Trophoblast cell (in vitro differentiated cells and primary cell): ENCODE measurements around the gene USF3.

Source experiments
- DNase-seq, 2 donors: peaks; one replicate each; pipeline ENCODE4 v3.0.0-alpha.2; 2016
- H2AFZ ChIP-seq: 2 replicates; pipeline ENCODE4 v1.6.1; 2013; ENCODE audit warnings: low read length, moderate library complexity, mild to moderate bottlenecking; ENCODE audit not compliant: insufficient read depth, poor library complexity
- H2AK5ac ChIP-seq: 2 replicates; pipeline ENCODE4 v1.6.1; 2013; ENCODE audit warnings: mild to moderate bottlenecking, low read length
- H2BK120ac ChIP-seq: 2 replicates; pipeline ENCODE4 v1.6.1; 2013; ENCODE audit warnings: low read length, mild to moderate bottlenecking, moderate library complexity; ENCODE audit not compliant: insufficient read depth, poor library complexity
- H2BK12ac ChIP-seq: 2 replicates; pipeline ENCODE4 v1.6.1; 2013; ENCODE audit warnings: mild to moderate bottlenecking, low read length, moderate library complexity
- H2BK5ac ChIP-seq: 2 replicates; pipeline ENCODE4 v1.6.1; 2013; ENCODE audit warnings: low read length, low read depth, moderate library complexity, mild to moderate bottlenecking; ENCODE audit not compliant: poor library complexity
- H3K14ac ChIP-seq: 2 replicates; pipeline ENCODE4 v1.6.1; 2013; ENCODE audit warnings: mild to moderate bottlenecking, low read length
- H3K18ac ChIP-seq: 2 replicates; pipeline ENCODE4 v1.6.1; 2013; ENCODE audit warnings: mild to moderate bottlenecking, low read length
- H3K23ac ChIP-seq: 2 replicates; pipeline ENCODE4 v1.6.1; 2013; ENCODE audit warnings: low read length
- H3K27ac ChIP-seq: 2 replicates; pipeline ENCODE4 v1.5.1; 2013; ENCODE audit warnings: low read depth, mild to moderate bottlenecking, inconsistent platforms, low read length, moderate library complexity
- H3K27me3 ChIP-seq: 2 replicates; pipeline ENCODE4 v1.6.1; 2013; ENCODE audit warnings: inconsistent platforms, mild to moderate bottlenecking, low read length, moderate library complexity; ENCODE audit not compliant: insufficient read depth
- H3K36me3 ChIP-seq, 2 experiments: 1 replicate in 1 of 2; 2 replicates in 1 of 2; pipeline ENCODE4 v1.6.1; 2013; ENCODE audit warnings: low read length in 2 of 2, mild to moderate bottlenecking in 2 of 2, moderate library complexity in 1 of 2; ENCODE audit not compliant: insufficient read depth in 2 of 2, control insufficient read depth in 1 of 2
- H3K4ac ChIP-seq: 2 replicates; pipeline ENCODE4 v1.6.1; 2013; ENCODE audit warnings: low read depth, mild to moderate bottlenecking, low read length, moderate library complexity
- H3K4me1 ChIP-seq, 2 experiments: 1 replicate in 1 of 2; 2 replicates in 1 of 2; pipeline ENCODE4 v1.6.1; 2013; ENCODE audit warnings: low read length in 2 of 2, mild to moderate bottlenecking in 2 of 2, moderate library complexity in 1 of 2; ENCODE audit not compliant: insufficient read depth in 2 of 2, control insufficient read depth in 1 of 2
- H3K4me2 ChIP-seq: 2 replicates; pipeline ENCODE4 v1.6.1; 2013; ENCODE audit warnings: inconsistent platforms, mild to moderate bottlenecking, low read length, moderate library complexity
- H3K4me3 ChIP-seq: 2 replicates; pipeline ENCODE4 v1.5.1; 2013; ENCODE audit warnings: mild to moderate bottlenecking, low read depth, low read length, inconsistent platforms
- H3K79me1 ChIP-seq: one replicate; pipeline ENCODE4 v1.6.1; 2013; ENCODE audit warnings: low read length
- H3K79me2 ChIP-seq: 2 replicates; pipeline ENCODE4 v1.6.1; 2013; ENCODE audit warnings: low read length, mild to moderate bottlenecking; ENCODE audit not compliant: control insufficient read depth, insufficient read depth, poor library complexity
- H3K9ac ChIP-seq: 2 replicates; pipeline ENCODE4 v1.6.1; 2013; ENCODE audit warnings: mild to moderate bottlenecking, low read length
- H3K9me3 ChIP-seq: 2 replicates; pipeline ENCODE4 v1.6.1; 2013; ENCODE audit warnings: low read depth, mild to moderate bottlenecking, control low read depth, inconsistent platforms, low read length; ENCODE audit not compliant: insufficient read depth
- H4K12ac ChIP-seq: 2 replicates; pipeline ENCODE4 v1.6.1; 2013; ENCODE audit warnings: low read depth, mild to moderate bottlenecking, low read length, moderate library complexity
- H4K8ac ChIP-seq: 2 replicates; pipeline ENCODE4 v1.6.1; 2013; ENCODE audit warnings: low read depth, mild to moderate bottlenecking, low read length, moderate library complexity
- H4K91ac ChIP-seq: one replicate; pipeline ENCODE4 v1.6.1; 2013; ENCODE audit warnings: low read depth, mild to moderate bottlenecking, low read length, moderate library complexity
- WGBS: extraction: QIAGEN DNeasy Blood & Tissue Kit; methylation state at CpG from one replicate; pipeline ENCODE4 v1.1.7; 2013; ENCODE audit warnings: missing lambda C conversion rate; ENCODE audit not compliant: insufficient read length, insufficient coverage; ENCODE audit errors: extremely low coverage; 5-methylcytosine and 5-hydroxymethylcytosine counted together

Gene USF3

DNA sequence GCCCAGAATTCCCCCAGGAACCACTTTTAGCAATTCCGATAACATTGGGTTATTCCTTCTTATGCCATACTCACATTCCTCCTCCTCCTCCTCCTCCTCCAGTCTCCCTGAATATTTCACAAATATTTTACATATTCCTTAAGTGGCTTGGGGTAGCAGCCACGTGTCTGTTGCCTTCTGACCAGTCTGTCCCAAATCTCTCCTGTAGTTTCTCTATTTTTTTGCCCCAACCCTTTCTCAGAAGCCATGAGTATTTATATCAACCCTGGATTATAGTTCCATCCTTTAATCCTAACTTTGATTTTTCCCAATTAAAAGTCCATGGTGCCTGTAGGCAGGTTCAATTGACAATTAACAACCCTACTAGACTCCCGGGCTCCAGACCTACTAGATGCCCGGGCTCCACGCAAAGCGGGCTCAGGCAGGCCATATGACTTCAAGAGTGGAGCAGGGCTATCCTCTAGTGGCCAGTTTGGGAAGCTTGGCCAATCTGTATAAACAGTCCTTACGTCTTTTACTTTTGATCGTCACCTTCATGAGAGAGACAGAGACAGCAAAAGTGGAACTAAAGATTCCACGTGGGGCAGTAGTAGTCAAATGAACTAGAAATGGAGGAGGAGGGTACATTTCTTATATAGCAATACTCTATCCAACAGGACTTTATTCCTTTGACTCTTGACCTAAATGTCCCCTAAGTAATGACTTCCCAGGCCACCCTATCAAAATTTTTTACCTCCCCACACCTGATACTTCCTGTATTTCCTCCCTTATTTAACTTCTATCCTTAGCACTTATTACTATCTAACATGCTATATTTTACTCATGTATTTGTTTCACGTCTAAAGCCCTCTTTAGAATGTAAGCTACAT lies 69.7 kb downstream of the USF3 start:
- no peaks in the 10 kb centered on the region for H3K79me1 ChIP-seq
- H3K18ac ChIP-seq: no peak overlapping the region
- no peak overlapping the region for H4K12ac ChIP-seq
- H3K4me2 ChIP-seq: no peak overlapping the region
- no peak overlapping the region for H2BK120ac ChIP-seq
- no peaks in the 10 kb centered on the region for H3K9me3 ChIP-seq
- H3K79me2 ChIP-seq: no peaks in the 10 kb centered on the region
- H3K9ac ChIP-seq: no peak overlapping the region
- H2BK12ac ChIP-seq: no peak overlapping the region
- peaks cover 6 to 7% of the 10 kb centered on the region in 2 experiments for H3K4me1 ChIP-seq
- H2BK5ac ChIP-seq: no peak overlapping the region
- H3K4me3 ChIP-seq: no peak overlapping the region
- no peak overlapping the region for H2AK5ac ChIP-seq
- H3K14ac ChIP-seq: no peak overlapping the region
- H3K27me3 ChIP-seq: no peaks in the 10 kb centered on the region
- no peak overlapping the region for H4K8ac ChIP-seq
- no peak overlapping the region for H3K4ac ChIP-seq
- H3K27ac ChIP-seq: no peak overlapping the region
- H3K23ac ChIP-seq: no peak overlapping the region
- peak; percentile 35 to 68 for DNase-seq
- no peak overlapping the region for H2AFZ ChIP-seq
- H3K36me3 ChIP-seq: no peaks in the 10 kb centered on the region
- H4K91ac ChIP-seq: no peak overlapping the region
- no CpG with 5 or more reads among the region's 10 CpGs for WGBS

- Histone ChIP-seq H3K4me2 (no peak overlapping the region), H4K91ac (no peak overlapping the region), H3K4ac (no peak overlapping the region), H2BK12ac (no peak overlapping the region), H3K14ac (no peak overlapping the region), H3K27ac (no peak overlapping the region), H3K4me3 (no peak overlapping the region), H3K18ac (no peak overlapping the region), H3K23ac (no peak overlapping the region), H3K9me3 (no peaks in the 10 kb centered on the region), H4K12ac (no peak overlapping the region), H4K8ac (no peak overlapping the region), H2AK5ac (no peak overlapping the region), H2BK120ac (no peak overlapping the region), H2AFZ (no peak overlapping the region), H3K9ac (peak overlapping the region; percentile 31), H3K36me3 (no peaks in the 10 kb centered on the region), H3K27me3 (no peaks in the 10 kb centered on the region), H3K79me1 (no peaks in the 10 kb centered on the region), H3K79me2 (no peaks in the 10 kb centered on the region), H2BK5ac (no peak overlapping the region), H3K4me1 (peaks cover 6 to 7% of the 10 kb centered on the region in 2 experiments)
- no peak for DNase-seq
- WGBS: no CpG with 5 or more reads among the region's 12 CpGs
Measured at GRCh38 chr3:113625834-113626233, 70.6 kb downstream of the USF3 start.

DNA sequence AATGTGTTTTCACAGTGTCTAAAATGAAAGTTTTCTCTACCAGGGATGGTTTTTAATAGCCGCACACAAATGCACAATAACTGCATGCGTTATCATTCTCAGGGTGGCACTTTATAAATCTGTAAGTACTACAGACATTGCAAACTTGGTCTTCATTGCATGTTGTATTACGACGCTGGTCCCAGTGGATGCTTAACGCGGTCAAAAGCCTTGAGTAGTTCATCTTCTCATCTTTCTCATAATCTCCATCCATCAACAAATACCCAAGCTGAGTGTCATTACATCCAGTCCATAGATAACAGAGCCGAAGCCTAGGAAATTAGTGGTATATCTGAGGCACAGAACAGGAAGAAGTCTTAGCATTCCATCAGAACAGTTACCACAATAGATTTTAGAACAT lies 72.6 kb downstream of the USF3 start:
- H3K4ac ChIP-seq: no peak overlapping the region
- H3K23ac ChIP-seq: no peak overlapping the region
- no peak overlapping the region for H3K14ac ChIP-seq
- H3K79me1 ChIP-seq: no peaks in the 10 kb centered on the region
- H3K9me3 ChIP-seq: no peaks in the 10 kb centered on the region
- no peak overlapping the region for H2BK5ac ChIP-seq
- no peak overlapping the region for H4K12ac ChIP-seq
- no peaks in the 10 kb centered on the region for H3K27me3 ChIP-seq
- H3K18ac ChIP-seq: no peak overlapping the region
- no peak overlapping the region for H3K9ac ChIP-seq
- H3K4me1 ChIP-seq: peaks cover 0 to 2% of the 10 kb centered on the region in 2 experiments
- H3K4me2 ChIP-seq: no peak overlapping the region
- H3K36me3 ChIP-seq: no peaks in the 10 kb centered on the region
- H2AFZ ChIP-seq: no peak overlapping the region
- H2BK120ac ChIP-seq: no peak overlapping the region
- WGBS: no CpG with 5 or more reads among the region's 7 CpGs
- no peak overlapping the region for H4K8ac ChIP-seq
- peak; percentile 9 to 60 for DNase-seq
- H2BK12ac ChIP-seq: no peak overlapping the region
- H3K27ac ChIP-seq: no peak overlapping the region
- no peak overlapping the region for H4K91ac ChIP-seq
- no peak overlapping the region for H3K4me3 ChIP-seq
- H2AK5ac ChIP-seq: no peak overlapping the region
- H3K79me2 ChIP-seq: no peaks in the 10 kb centered on the region

DNA sequence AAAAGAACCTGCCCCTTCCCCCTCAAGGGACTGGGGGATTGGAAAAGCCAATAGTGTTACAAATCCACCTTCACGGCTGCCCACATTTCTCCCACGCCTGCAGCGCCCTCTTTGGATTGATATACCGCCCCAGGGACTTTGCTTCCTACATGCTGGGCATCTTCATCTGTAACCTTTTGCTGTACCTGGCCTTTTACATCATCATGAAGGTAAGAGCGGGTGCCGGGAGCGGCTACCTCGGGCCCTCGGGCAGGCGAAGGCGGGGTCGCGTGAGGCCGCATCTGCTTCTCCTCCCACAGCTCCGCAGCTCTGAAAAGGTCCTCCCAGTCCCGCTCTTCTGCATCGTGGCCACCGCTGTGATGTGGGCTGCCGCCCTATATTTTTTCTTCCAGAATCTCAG lies 73.1 kb downstream of the USF3 start:
- H2AK5ac ChIP-seq: no peak overlapping the region
- DNase-seq: peak; percentile 80 to 82
- no peak overlapping the region for H2BK12ac ChIP-seq
- no peak overlapping the region for H2BK5ac ChIP-seq
- no peaks in the 10 kb centered on the region for H3K4me1 ChIP-seq
- H3K79me2 ChIP-seq: no peaks in the 10 kb centered on the region
- H3K18ac ChIP-seq: no peak overlapping the region
- no peak overlapping the region for H4K12ac ChIP-seq
- H3K27ac ChIP-seq: no peak overlapping the region
- H3K4ac ChIP-seq: no peak overlapping the region
- H2AFZ ChIP-seq: no peak overlapping the region
- H3K9me3 ChIP-seq: no peaks in the 10 kb centered on the region
- no peak overlapping the region for H4K8ac ChIP-seq
- WGBS: no CpG with 5 or more reads among the region's 19 CpGs
- H3K4me3 ChIP-seq: no peak overlapping the region
- no peaks in the 10 kb centered on the region for H3K79me1 ChIP-seq
- no peaks in the 10 kb centered on the region for H3K27me3 ChIP-seq
- H4K91ac ChIP-seq: no peak overlapping the region
- no peak overlapping the region for H2BK120ac ChIP-seq
- H3K9ac ChIP-seq: no peak overlapping the region
- H3K14ac ChIP-seq: no peak overlapping the region
- no peaks in the 10 kb centered on the region for H3K36me3 ChIP-seq
- no peak overlapping the region for H3K23ac ChIP-seq
- H3K4me2 ChIP-seq: no peak overlapping the region
